HG03521 (cell line): ENCODE results near the gene NT5M.
"Not testable (repeated sequence)": the region's sequence is repeated elsewhere in the genome, so short reads cannot be mapped to it uniquely, and the experiment has no call there.

Experiments used
- ATAC-seq: cut with Tn5 transposase; IDR thresholded peaks from one replicate; pipeline ENCODE4 v1.9.1; 2021; ENCODE audit warnings: mild to moderate bottlenecking, moderate library complexity; ENCODE audit not compliant: unreplicated experiment

The NT5M gene

DNA sequence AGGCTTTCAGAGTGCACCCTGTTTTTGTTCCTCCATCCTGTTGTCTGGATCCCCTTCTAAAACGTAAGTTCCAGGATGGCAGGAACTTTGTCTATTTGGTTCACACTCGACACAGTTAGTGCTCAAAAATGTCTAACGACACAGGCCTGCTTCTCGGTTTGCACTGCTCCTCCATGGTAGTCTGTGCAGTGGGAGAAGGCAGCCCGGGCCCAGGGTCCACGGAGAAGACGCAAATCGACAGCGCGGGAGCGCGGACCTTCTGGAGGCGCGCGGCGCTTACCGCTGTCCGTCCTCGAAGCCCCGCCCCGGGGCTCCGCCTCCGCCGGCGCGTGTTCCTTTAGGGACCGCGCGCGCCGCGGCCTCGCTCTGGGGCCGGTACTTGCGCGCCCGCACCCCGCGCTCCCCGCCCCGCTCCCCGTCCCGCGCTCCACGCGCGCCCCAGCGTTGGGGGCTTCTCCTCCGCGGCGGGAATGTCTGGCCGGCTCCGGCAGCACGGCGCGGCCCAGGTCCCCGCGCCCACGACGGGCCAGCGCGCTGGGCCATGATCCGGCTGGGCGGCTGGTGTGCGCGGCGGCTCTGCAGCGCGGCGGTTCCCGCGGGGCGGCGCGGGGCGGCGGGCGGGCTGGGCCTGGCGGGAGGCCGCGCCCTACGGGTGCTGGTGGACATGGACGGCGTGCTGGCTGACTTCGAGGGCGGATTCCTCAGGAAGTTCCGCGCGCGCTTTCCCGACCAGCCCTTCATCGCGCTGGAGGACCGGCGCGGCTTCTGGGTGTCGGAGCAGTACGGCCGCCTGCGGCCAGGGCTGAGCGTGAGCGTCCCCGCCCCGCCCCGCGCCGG is at the start of gene NT5M:
TSS of gene NT5M (plus strand) at position 364 of the 837 bp plus-strand sequence. CDS start at position 542, 178 bp downstream.
- peak; percentile 64 for ATAC-seq

DNA sequence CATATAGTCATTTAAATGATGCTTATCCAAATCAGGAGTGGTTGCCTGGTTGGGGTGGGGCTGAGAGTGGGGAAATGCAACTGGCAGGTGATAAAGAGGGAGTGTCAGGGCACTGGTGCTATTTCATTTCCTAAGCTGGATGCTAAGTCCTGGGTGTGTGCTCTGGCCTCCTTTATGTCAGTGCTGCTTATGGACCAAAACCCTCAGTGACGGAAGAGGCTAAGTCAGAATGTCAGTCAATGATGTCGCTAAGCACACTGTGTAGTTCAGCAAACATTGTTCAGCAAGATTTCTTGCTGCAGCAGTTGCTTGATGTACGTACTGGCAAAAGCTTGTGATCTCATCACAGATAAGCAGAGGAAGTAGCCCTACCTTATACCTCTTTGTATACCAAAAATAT is 49.8 kb upstream of the NT5M start:
- ATAC-seq: no peak

DNA sequence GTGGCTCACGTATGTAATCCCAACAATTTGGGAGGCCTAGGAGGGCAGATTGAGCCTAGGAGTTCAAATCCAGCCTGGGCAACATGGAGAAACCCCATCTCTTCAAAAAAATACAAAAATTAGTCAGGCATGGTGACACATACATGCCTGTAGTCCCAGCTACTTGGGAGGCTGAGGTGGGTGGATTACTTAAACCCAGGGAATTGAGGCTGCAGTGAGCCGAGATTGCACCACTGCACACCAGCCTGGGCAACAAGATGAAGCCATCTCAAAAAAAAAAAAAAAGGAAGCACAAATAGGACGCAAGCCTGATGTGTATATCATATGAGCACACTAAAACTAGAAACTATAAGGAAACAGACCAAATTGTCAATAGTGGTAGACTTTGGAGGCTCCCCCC is 49.1 kb upstream of the NT5M start:
- ATAC-seq: no peak

DNA sequence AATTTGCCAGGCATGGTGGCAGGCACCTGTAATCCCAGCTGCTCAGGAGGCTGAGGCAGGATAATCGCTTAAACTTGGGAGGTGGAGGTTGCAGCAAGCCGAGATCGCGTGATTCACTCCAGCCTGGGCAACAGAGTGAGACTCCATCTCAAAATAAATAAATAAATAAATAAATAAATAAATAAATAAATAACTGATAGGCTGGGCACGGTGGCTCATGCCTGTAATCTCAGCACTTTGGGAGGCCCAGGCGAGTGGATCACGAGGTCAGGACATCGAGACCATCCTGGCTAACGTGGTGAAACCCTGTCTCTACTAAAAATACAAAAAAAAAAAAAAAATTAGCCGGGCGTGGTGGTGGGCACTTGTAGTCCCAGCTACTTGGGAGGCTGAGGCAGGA is 47.5 kb upstream of the NT5M start:
- ATAC-seq: not testable (repeated sequence)

DNA sequence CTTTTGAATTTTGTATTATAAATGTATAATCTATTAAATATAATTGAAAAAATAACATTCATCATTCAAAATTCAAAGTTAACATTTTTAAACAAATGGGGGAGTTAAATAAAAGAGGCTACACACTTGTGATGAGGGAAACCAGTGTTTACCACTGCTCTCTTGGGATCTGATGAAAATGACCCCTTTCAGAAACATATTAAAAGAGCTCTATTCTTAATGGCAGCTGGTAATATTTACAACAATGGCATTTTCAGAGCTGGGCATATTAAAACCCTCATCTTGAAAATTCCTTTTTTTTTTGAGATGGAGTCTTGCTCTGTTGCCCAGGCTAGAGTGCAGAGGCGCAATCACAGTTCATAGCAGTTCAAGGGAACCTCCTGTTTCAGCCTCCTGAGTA is 46.9 kb upstream of the NT5M start:
- ATAC-seq: no peak

DNA sequence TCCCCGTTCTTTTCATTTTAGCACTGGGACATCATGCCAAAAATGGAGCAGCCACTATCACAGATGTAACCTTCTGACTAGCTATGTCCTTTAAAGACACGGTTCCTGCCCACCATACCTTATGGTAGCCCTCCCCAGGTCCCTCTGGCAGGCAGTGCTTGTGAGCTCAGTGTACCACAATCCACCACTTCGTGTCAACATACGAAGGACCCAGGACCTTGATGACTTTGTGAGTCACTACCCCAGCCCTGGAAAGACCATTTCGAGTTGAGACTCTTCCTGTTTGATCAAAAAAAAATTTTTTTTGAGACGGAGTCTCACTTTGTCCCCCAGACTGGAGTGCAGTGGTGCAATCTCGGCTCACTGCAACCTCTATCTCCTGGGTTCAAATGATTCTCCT is 45.2 kb upstream of the NT5M start:
- ATAC-seq: no peak

DNA sequence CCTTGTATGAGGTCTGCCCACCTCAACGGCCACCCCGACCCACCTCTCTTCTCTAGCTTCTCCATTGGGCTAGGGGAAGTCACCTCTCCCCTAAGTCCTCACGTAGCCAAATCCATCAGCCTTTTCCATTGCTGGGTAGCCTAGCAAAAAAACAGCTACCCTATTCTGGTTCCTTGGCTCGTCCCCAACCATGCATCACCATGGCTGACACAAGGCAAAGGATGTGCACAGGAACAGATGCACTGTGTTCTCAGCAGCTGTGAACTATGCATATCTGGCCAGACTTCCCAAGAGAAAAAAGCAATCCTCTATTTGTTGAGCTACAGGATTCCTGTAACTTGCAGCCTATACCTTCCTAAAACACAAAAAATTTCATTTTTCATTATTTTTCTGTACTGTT is 44.2 kb upstream of the NT5M start:
- no peak for ATAC-seq

DNA sequence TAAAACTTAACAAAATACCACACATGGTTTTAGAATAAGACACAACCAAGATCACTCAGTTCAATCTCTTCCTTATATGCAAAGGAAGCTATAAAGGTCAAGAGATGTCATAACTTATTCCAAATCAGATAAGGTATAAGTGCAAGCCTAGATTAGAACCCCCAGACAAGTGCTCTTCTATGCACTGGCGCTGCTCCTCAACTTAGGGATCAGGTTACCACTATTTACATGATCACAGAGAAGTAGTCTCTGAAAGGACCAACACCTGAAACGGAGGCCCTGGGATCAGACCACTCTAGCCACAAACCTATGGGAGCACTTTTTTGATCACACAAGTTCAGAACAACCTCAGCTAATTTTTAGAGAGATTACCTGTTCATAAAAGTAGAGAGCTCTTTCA is 38.7 kb upstream of the NT5M start:
- no peak for ATAC-seq

DNA sequence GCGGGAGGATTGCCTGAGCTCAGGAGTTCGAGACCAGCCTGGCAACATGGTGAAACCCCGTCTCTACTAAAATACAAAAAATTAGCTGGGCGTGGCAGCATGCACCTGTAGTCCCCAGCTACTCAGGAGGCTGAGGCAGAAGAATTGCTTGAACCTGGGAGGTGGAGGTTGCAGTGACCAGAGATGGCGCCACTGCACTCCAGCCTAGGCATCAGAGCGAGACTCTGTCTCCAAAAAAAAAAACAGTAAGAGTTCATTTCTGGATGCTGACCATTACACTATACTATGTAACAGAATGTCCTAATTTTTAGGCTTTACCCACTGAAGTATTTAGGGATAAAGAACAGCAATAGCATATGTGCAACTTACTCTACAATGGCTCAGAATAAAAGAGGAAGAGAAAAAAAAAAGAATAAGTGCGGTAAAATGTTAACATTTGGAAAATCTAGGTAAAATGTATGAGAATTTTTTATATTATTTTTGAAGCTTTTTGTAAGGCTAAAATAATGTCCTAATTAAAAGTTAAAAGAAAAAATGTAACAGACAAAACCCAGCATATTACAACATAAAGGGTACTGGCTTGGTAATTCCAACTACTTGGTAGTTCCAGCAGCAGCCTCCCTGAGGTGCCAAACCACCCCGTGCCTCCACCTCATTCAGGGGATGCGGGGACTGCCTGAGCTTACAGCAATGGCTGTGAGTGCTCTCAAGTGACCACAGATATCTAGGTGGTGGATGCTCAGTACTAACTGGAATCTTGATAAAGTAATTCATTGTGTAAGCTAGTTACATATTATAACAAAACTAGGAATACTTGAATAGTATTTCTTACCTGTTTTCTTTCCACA is 33.0 kb upstream of the NT5M start:
- no peak for ATAC-seq

DNA sequence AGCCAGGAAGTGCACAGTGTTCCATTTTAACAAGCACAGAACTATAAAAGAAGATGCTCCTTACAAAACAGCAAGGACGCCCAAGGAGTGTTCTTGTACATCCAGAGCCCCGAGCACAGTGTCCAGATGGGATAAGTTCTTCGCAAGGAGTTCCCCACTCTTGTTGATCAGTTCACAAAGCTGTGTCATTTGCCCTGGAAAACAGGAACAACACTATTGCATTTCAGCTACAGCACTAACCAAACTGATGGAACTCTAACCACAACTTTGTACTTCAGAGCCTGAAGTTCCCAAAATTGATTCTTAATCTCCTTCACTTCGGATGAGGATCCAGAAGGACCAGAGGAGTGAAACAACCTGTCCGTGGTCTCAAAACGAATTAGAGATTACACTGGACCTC is 27.2 kb upstream of the NT5M start:
- no peak for ATAC-seq

DNA sequence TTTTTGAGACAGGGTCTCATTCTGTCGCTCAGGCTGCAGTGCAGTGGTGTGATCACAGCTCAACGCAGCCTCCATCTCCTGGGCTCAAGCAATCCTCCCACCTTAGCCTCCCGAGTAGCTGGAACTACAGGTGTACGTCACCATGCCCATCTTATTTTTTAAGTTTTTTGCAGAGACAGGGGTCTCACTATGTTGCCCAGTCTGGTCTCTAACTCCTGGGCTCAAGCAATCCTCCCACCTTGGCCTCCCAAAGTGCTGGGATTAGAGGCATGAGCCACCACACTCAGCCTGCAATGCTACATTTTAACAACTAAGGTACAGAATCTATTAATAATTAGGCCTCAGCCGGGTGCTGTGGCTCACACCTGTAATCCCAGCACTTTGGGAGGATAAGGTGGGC is 25.7 kb upstream of the NT5M start:
- ATAC-seq: not testable (repeated sequence)

DNA sequence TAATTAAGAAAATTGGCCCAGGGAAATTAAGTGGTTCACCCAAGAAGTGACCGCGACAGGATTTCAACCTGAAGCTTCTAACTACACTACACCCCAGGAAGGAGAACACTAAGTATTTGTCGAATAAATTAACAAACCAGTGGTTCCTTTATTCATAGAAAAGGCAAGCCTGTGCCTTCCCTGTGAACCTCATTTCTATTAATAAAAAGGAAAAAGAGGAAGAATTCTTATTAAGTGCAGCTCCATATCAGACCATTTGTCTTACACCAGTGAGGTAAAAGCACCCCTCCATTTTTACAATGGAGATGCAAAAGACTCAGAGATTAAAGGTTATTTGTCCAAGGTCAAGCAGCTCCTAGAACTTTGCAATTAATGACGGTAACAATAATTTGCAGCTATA is 23.9 kb upstream of the NT5M start:
- ATAC-seq: no peak

DNA sequence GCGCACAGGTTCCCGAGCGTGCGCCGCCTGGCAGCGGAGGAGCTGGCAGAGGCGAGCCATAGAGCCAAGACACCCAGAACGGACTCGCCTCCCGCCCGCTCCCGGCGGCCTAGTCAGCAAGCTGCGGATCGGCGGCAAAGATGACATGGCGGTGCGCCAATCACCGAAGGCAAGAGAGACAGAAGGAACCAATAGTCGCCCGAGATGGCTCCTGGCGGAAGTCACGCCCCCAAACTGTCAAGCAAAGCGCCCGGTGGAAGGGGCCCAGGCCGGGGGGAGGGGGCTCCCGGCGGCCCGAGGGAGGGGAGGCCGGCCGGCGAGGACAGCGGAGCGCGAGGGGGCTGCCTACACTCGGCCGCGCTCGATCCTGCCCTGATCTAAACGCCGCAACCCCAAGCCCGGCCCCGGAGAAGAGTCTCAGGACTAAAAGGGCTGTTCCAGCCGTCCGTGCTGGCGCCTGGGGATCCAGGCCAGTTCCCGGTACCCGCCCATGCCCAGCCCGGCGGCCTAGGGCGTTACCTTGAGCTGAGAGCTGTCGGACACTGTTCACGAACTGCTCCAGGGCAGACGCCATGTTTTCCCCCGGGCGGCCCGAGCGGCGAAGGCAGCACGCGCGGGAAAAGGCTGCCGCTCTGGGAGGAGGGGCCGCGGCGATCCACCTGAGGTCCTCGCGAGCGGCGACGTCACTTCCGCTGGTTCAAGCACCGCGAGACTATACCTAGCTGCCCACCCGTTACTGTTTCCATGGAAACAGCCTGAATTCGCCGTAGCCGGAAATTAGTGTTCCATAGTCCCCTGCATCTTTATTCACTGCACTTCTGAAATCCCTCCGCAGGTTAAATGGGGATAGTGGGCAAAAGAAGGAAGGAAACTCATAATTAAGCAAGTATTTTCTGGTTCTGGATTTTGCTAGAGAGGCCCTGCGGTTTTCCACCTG is 22.3 kb upstream of the NT5M start, which contains the start of gene COPS3:
TSS of gene COPS3 (minus strand) at position 634 of the 937 bp plus-strand sequence. CDS start at position 574, 60 bp downstream.
- ATAC-seq: peak; percentile 81

DNA sequence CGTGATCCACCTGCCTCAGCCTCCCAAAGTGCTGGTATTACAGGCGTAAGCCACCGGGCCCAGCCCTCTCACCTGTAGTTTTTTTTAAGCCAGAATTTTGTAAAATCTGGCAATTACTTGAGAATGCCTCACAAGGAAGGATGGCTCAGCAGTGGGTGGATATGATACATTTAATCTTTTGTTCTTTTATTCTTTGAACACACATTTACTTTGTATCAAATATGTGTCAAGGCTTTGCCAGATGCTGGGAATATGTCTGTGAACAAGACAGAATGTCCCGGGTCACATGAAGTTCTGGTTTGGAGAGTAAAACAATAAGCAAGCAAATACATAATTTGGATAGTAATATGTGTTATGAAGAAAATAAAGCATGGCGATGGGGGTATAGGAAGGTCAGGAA is 17.2 kb upstream of the NT5M start:
- no peak for ATAC-seq

DNA sequence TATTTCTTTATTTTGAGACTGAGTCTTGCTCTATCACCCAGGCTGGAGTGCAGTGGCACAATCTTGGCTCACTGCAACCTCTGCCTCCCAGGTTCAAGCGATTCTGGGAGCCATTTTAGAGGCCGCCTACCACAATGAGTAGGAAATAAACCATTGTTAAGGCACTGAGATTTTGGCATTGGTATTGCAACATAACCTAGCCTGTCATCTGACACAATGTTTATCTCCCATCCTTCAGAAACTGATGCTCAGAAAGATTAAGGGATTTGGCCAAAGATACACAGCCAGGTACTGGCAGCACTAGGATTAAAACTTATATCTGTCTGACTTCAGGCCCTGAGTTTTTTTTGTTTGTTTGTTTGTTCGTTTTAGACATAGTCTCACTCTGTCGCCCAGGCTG is 14.1 kb upstream of the NT5M start:
- ATAC-seq: no peak

DNA sequence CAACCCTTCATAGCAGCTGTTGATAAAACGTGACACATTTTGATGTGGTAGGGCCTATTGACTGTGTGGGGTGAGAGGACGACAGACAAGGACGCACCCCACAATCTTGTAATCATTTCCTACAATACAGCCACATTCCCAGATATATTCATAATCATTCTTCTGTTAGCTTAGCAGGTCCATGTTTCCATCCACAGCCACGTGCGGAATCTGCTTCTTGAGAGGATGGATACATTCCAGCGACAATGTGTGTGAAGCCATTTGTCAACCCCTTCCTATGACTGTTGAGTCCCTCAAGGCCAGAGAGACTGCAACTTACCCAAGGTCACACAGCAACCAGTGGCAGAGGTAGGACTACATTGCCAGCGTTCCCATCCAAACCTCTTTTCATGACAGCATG is 13.5 kb upstream of the NT5M start:
- no peak for ATAC-seq

DNA sequence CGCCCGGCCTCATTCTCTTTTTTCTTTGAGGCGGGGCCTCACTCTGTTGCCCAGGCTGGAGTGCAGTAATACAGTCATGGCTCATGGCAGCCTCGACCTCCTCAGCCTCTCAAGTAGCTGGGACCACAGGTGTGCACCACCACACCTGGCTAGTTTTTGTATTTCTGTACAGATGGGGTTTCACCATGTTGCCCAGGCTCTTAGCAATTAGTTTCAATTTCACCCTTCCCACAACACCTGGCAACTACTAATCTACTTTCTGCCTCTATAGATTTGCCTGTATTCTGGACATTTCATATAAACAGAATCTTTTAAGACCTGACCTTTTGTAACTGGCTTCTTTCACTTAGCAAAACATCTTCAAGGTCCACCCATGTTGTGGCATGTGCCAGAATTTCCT is 8.0 kb upstream of the NT5M start:
- ATAC-seq: no peak

DNA sequence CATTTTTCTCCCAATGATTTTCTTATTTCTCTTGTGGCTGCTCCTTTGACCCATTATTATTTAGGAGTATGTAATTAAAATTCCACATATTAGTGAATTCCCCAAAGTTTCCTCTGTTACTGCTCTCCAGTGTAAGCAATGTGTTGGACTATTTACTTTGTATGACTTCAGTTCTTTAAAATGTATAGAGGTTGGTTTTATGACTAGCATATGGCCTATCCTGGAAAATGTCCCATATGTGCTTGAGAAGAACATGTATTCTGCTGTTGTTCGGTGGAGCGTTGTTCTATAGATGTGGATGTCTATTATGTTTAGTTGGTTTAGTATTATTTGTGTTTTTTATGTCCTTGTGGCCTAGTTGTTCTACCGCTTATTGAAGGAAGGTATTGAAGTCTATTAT is 6.0 kb upstream of the NT5M start:
- no peak for ATAC-seq

DNA sequence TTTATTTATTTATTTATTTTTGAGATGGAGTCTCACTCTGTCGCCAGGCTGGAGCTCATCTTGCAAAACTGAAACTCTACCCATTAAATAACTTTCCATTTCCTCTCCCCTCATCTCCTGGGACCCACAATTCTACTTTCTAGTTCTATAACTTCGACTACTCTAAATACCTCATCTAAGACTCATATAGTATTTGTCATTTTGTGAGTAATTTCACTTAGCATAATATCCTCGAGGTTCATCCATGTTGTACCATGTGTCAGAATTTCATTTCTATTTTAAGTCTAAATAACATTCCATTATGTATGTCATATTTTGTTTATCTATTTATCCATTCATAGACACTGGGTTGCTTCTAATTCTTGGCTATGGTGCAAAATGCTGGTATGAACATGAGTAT is 5.1 kb upstream of the NT5M start:
- no peak for ATAC-seq

DNA sequence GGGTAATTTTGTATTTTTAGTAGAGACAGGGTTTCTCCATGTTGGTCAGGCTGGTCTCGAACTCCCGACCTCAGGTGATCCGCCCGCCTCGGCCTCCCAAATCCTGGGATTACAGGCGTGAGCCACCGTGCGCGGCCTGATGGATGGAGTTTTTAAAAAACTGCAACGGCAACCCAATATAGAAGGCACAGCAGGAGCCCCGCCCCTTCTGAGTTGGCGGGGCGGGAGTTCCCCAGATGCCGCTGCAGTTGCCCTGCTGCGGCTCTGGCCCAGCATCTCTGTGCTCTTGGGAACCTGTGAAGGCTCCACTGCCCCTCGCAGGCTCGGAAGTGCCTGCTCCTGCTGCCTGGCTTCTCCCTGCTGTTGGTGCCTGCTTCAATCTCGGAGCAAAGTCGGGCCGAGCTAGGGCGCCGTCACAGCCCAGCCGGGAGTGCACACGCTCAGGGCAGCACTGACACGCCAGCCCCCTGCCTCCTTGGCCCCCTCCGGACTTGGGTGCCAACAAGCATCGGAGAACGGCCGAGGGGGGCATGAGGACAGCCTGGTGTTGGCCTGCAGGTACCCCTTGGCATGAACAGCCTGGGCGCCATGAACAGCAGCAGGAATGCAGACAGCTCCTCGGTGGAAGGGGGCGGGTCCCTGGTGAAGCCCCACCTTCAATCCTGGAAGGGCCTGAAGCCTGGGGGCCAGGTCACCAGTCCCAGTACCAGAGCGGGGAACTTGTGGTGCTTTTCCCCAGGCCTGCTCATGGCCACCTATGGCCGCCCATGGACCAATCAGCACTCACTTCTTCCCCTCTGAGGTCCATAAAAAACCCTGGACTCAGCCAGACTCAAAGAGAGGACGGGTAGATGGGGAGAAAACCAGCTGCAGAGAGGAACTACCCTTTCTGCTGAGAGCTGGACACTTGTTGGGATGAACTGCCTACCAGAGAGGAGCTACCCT is 2.3 kb upstream of the NT5M start:
- no peak for ATAC-seq
